ENCODE data around the gene GJC1. TPM values are rescaled to one million over a fixed set of nuclear protein-coding genes. Genes with fewer than 3 reads are reported as not detected.

The GJC1 gene
- total and polyA plus RNA-seq, 2 of the 8 experiments (the other 6 are each of a cell fraction or from before 2014, with no cell fraction given) = 29.1 to 154 TPM

- no peak for FAIRE-seq
- H3K56ac ChIP-seq (replicated peaks; ENCODE audit: insufficient read length, low read depth, low read length) = no peak overlapping the region
- H3K9me3 ChIP-seq (ENCODE audit: insufficient read depth in 2 of 2, low read depth in 1 of 2, low read length in 1 of 2) = no peaks in the 10 kb centered on the region
- no peak overlapping the region for H2BK5ac ChIP-seq (ENCODE audit: low read depth, low read length)
- H2AK5ac ChIP-seq (ENCODE audit: low read depth, low read length) = no peak overlapping the region
- H3K4ac ChIP-seq (replicated peaks; ENCODE audit: insufficient read length, low read depth, low read length) = no peak overlapping the region
- H4K20me1 ChIP-seq (replicated peaks in 1 of 2; ENCODE audit: control insufficient read depth in 1 of 2, insufficient read depth in 2 of 2, low read length in 2 of 2) = peaks cover 25% of the 10 kb centered on the region in 2 experiments
- no peak overlapping the region for H2BK12ac ChIP-seq (ENCODE audit: low read depth, low read length)
- no peak overlapping the region for H3K4me2 ChIP-seq (ENCODE audit: insufficient read depth in 1 of 2, low read depth in 2 of 2, low read length in 2 of 2)
- H3K4me1 ChIP-seq (replicated peaks in 1 of 4; ENCODE audit: control insufficient read depth in 3 of 4, insufficient read depth in 4 of 4, low read length in 3 of 4) = no peaks in the 10 kb centered on the region
- H2AFZ ChIP-seq (ENCODE audit: low read length) = no peak overlapping the region
- no peak overlapping the region for H3K14ac ChIP-seq (ENCODE audit: insufficient read length)
- no peaks in the 10 kb centered on the region for H3K27me3 ChIP-seq (replicated peaks in 1 of 4; ENCODE audit: control insufficient read depth in 3 of 4, extremely low read depth in 1 of 4, insufficient read depth in 3 of 4, low read length in 3 of 4)
- no peak overlapping the region for H2BK15ac ChIP-seq (ENCODE audit: low read length)
- no peak overlapping the region for H3K27ac ChIP-seq (ENCODE audit: low read depth, low read length)
- peaks cover 5% of the 10 kb centered on the region for H3K79me1 ChIP-seq (ENCODE audit: low read depth, low read length)
- H3K23ac ChIP-seq (ENCODE audit: insufficient read length) = no peak overlapping the region
- H2BK120ac ChIP-seq (replicated peaks; ENCODE audit: low read depth, low read length) = no peak overlapping the region
- peaks cover 7 to 84% of the 10 kb centered on the region in 2 experiments; a peak in 3 of 4 replicates for H3K79me2 ChIP-seq (ENCODE audit: control insufficient read depth in 1 of 2, insufficient read depth in 2 of 2, low read length in 2 of 2)
- peaks cover 10 to 33% (median 24%) of the 10 kb centered on the region in 4 experiments for H3K36me3 ChIP-seq (ENCODE audit: control insufficient read depth in 2 of 4, insufficient read depth in 4 of 4, low read length in 3 of 4)
- ChIA-PET POLR2A (ENCODE audit: partially characterized antibody) (interaction anchor here (0.9 to 1.0 kb wide), 2 partner anchors 13 to 61 kb away, joined by 3 to 4 read pairs; no protein-coding TSS in a partner anchor), CTCF (ENCODE audit: partially characterized antibody) (interaction anchor here (1.0 to 1.6 kb wide), 3 partner anchors 10 to 57 kb away, joined by 3 to 6 read pairs (median 4); no protein-coding TSS in a partner anchor)
- H3K4me3 ChIP-seq (ENCODE audit: extremely low read depth in 1 of 4, insufficient read depth in 2 of 4, low read depth in 3 of 4, low read length in 4 of 4) = no peak overlapping the region
- no peak for TF ChIP-seq MAX (IDR thresholded peaks at IDR 0.05)
- no peak for TF ChIP-seq RAD21 (IDR thresholded peaks at IDR 0.05 in 1 of 2, conservative IDR thresholded peaks at IDR 0.05 in 1 of 2; ENCODE audit: low read depth in 2 of 2, low read length in 2 of 2)
- TF ChIP-seq BCL11A (IDR thresholded peaks at IDR 0.05; ENCODE audit: low read depth in 2 of 2, low read length in 2 of 2) = no peak
- no peak for TF ChIP-seq NRF1 (IDR thresholded peaks at IDR 0.05; ENCODE audit: low read depth, low read length)
- no peak for TF ChIP-seq TAF1 (IDR thresholded peaks at IDR 0.05; ENCODE audit: low read depth, low read length)
- no peak for TF ChIP-seq CBX5 (IDR thresholded peaks at IDR 0.05; ENCODE audit: low read depth, low read length)
- H3K23me2 ChIP-seq (ENCODE audit: low read depth, low read length) = no peaks in the 10 kb centered on the region
- H4K5ac ChIP-seq (ENCODE audit: insufficient read length, low read depth, low read length) = no peak overlapping the region
- DNase-seq (ENCODE audit: low read depth in 1 of 2, low spot score in 2 of 2) = no peak
- no peak overlapping the region for H4K91ac ChIP-seq (replicated peaks; ENCODE audit: insufficient read length, low read length)
- 88% methylated on average over 3 of the region's 3 CpGs; no CpG with 5 or more reads in 1 of the 2 experiments for WGBS, 2 experiments (ENCODE audit: extremely low coverage in 1 of 2, insufficient coverage in 1 of 2, insufficient read length in 1 of 2, insufficient replicate concordance in 2 of 2, low coverage in 1 of 2, low lambda C conversion rate in 2 of 2, missing lambda C conversion rate in 1 of 2)
- H4K8ac ChIP-seq (ENCODE audit: extremely low read depth, insufficient read depth, low read length) = no peak overlapping the region
- no peak overlapping the region for H3K18ac ChIP-seq (ENCODE audit: extremely low read depth, low read length)
- no peak overlapping the region for H3K9ac ChIP-seq (replicated peaks in 1 of 4; ENCODE audit: extremely low read depth in 1 of 4, low read depth in 3 of 4, low read length in 3 of 4)
- H2BK20ac ChIP-seq (ENCODE audit: low read length) = no peak overlapping the region
Observed at GRCh38 chr17:44807817-44808155, 22.3 kb downstream of the GJC1 start.

Measured in H1 (cell line).